Endothelial cell (in vitro differentiated cells): ENCODE results near the gene TEX261. TPM values are rescaled to one million over a fixed set of nuclear protein-coding genes. Genes with fewer than 3 reads are reported as not detected.

Experiments used
- DNase-seq: peaks from one replicate; pipeline ENCODE4 v3.0.0; 2021; ENCODE audit warnings: low spot score
- H3K27ac Mint-ChIP-seq: one replicate; pipeline ENCODE4 v1.8.0; 2021; ENCODE audit warnings: mixed read lengths, inconsistent platforms; ENCODE audit not compliant: unreplicated experiment
- H3K27me3 Mint-ChIP-seq: one replicate; pipeline ENCODE4 v1.8.0; 2021; ENCODE audit warnings: mild to moderate bottlenecking, moderate library complexity, mixed read lengths, inconsistent platforms; ENCODE audit not compliant: unreplicated experiment
- H3K36me3 Mint-ChIP-seq: one replicate; pipeline ENCODE4 v1.8.0; 2021; ENCODE audit warnings: mild to moderate bottlenecking, low read depth, mixed read lengths, inconsistent platforms; ENCODE audit not compliant: unreplicated experiment
- H3K4me1 Mint-ChIP-seq: one replicate; pipeline ENCODE4 v1.8.0; 2021; ENCODE audit warnings: mild to moderate bottlenecking, mixed read lengths, inconsistent platforms; ENCODE audit not compliant: unreplicated experiment
- H3K4me3 Mint-ChIP-seq: one replicate; pipeline ENCODE4 v1.8.0; 2021; ENCODE audit warnings: mild to moderate bottlenecking, mixed read lengths, inconsistent platforms; ENCODE audit not compliant: unreplicated experiment
- H3K9me3 Mint-ChIP-seq: one replicate; pipeline ENCODE4 v1.8.0; 2021; ENCODE audit warnings: mixed read lengths, inconsistent platforms; ENCODE audit not compliant: unreplicated experiment
- total RNA-seq: library from RNA; stranded (reverse); fragmentation: NEBNext Ultra II Directional; extraction: Animal tissue kit (Norgen Biotek cat#: 25700); gene quantifications from one replicate; pipeline ENCODE4 v1.2.1, GENCODE V29; 2021; ENCODE audit not compliant: unreplicated experiment
- TF ChIP-seq, protein P1 (sequence below): fragments of 200-600 bp; sonication (generic); IDR thresholded peaks from one replicate; pipeline ENCODE4 v1.5.0; 2021; ENCODE audit warnings: antibody characterized with exemption; ENCODE audit not compliant: unreplicated experiment

TEX261 gene
- total RNA-seq, 1 donor from 2014 or later, result 37.1 TPM

DNA sequence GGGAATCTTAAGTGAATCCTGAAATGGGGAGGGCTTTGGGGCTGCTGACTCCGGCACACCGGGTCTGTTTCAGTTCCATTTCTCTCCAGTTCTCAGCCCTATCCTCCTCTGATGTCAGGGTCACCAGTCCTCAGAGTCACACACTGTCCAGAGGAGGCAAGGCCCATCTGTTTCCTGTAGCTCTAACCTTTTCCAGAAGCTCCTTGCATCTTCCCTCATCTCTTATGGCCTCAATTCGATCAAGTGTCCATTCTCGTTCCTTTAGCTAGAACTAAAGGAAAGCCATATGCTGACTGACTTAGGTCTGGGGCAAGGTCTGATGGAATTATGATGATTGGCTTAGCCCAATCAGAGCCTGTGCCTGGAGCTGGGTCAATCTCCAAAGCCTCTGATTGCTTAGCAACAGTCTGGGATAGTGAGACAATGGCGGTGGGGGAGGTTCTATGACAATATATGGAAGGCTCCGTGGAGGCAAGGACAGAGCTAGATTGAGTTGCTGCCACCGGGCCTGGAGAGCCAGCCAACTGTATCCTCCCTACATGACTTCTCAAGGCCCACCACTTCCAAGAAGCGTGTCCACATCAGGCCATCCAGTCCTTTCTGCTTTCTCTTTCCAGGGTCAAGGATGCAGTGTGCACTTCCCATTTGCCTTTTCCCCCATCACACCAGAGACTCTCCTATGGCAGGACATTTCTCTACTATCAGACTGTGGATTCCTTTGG lies 11.0 kb downstream of the TEX261 start:
- H3K36me3 Mint-ChIP-seq, result peaks cover 39% of the 10 kb centered on the region

DNA sequence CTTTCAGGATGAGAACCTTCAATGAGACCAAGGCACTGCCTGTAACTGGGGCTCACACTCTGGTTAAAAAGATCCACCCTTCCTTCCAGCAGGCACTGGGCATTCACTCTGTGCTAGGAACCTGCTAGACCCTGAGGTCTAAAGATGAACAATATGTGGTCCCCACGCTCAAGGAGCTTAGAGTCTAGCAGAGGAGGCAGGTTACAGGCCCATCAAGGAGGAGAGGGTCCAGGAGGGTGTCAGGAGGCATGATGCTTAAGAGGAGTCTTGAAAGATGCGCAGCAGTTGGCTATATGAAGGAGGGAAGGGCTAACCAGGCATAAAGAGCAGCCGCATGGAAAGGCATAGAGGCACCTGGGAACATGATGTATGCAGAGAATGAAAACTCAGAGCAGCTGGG lies 11.7 kb downstream of the TEX261 start:
- peaks cover 18% of the 10 kb centered on the region for H3K27me3 Mint-ChIP-seq
- TF ChIP-seq, protein P1, sequence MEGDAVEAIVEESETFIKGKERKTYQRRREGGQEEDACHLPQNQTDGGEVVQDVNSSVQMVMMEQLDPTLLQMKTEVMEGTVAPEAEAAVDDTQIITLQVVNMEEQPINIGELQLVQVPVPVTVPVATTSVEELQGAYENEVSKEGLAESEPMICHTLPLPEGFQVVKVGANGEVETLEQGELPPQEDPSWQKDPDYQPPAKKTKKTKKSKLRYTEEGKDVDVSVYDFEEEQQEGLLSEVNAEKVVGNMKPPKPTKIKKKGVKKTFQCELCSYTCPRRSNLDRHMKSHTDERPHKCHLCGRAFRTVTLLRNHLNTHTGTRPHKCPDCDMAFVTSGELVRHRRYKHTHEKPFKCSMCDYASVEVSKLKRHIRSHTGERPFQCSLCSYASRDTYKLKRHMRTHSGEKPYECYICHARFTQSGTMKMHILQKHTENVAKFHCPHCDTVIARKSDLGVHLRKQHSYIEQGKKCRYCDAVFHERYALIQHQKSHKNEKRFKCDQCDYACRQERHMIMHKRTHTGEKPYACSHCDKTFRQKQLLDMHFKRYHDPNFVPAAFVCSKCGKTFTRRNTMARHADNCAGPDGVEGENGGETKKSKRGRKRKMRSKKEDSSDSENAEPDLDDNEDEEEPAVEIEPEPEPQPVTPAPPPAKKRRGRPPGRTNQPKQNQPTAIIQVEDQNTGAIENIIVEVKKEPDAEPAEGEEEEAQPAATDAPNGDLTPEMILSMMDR, result no peak
- H3K4me3 Mint-ChIP-seq, result no peak overlapping the region
- no peak overlapping the region for H3K27ac Mint-ChIP-seq
- peaks cover 23% of the 10 kb centered on the region for H3K4me1 Mint-ChIP-seq
- H3K36me3 Mint-ChIP-seq, result peaks cover 39% of the 10 kb centered on the region
- no peaks in the 10 kb centered on the region for H3K9me3 Mint-ChIP-seq
- no peak for DNase-seq

More for the DNA sequence above, 11.0 kb downstream of the TEX261 start:
- H3K9me3 Mint-ChIP-seq, result no peaks in the 10 kb centered on the region
- no peak for DNase-seq
- peaks cover 20% of the 10 kb centered on the region for H3K4me1 Mint-ChIP-seq
- no peak overlapping the region for H3K27ac Mint-ChIP-seq
- peaks cover 16% of the 10 kb centered on the region for H3K27me3 Mint-ChIP-seq
- no peak overlapping the region for H3K4me3 Mint-ChIP-seq
- TF ChIP-seq, protein P1, result no peak

DNA sequence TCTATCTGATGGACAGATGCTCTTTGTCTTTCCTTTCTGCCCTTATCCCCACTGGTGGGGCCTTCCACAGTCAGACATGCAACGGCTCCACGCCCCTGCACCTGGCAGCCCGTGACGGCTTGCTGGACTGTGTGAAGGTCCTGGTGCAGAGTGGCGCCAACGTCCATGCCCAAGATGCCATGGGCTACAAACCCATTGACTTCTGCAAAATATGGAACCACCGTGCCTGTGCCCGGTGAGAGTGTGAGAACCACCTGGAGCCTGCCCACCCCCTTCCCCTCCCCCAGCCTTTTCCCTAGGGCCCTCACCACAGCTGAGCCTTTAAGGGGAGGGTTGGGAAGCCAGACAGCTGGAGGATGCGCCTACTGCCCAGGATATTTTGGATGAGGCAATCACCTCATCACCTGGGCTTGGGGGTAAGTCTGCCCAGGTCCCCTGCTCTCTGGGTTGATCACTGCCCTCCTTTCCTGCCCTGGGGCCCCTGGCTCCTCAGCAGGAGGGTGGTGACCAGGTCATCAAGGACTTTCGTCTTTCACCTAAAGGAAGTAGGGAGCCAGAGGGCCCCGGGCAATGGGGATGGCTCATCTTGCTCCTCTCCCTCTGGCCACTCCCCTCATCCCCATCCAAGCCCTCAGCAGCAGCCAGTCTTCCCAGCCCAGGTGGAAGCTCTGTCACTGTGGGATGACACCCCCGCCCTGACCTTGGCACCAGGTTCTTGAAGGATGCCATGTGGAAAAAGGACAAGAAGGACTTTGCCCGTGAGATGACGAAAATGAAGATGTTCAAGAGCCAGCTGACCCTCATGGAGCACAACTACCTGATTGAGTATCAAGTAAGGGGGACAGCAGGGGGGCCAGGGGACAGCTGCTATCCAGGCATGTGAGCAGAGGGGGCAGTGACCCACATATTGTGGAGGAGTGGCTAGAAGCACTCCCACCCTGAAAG lies 12.5 kb downstream of the TEX261 start:
- DNase-seq, result no peak

DNA sequence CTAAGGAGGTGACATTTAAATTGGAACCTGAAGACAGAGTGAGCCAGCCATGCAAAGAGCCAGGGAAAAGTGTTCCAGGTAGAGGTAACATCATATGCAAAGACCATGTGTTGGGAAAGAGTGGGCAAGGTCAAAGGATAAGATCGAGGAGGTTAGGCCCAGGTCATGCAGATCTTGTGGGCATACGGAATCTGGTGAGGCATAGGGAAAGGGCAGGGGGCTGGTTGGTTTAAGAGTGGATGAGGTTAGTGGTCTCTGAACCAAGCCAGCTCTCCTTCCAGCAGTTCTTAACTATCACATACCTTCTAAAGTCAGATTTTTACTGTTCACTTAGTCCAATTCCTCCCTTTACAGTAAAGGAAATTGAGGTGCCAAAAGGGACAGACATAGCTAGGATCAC lies 13.3 kb downstream of the TEX261 start:
- TF ChIP-seq, protein P1, result no peak
- no peak for DNase-seq
- peaks cover 20% of the 10 kb centered on the region for H3K27me3 Mint-ChIP-seq
- peak overlapping the region; percentile 26 for H3K4me3 Mint-ChIP-seq
- H3K36me3 Mint-ChIP-seq, result peaks cover 26% of the 10 kb centered on the region
- no peak overlapping the region for H3K27ac Mint-ChIP-seq
- H3K4me1 Mint-ChIP-seq, result peaks cover 25% of the 10 kb centered on the region
- no peaks in the 10 kb centered on the region for H3K9me3 Mint-ChIP-seq

More for the DNA sequence above, 12.5 kb downstream of the TEX261 start:
- H3K9me3 Mint-ChIP-seq, result no peaks in the 10 kb centered on the region
- H3K27ac Mint-ChIP-seq, result no peak overlapping the region
- H3K27me3 Mint-ChIP-seq, result peaks cover 20% of the 10 kb centered on the region
- TF ChIP-seq, protein P1, result no peak
- H3K4me3 Mint-ChIP-seq, result no peak overlapping the region
- H3K4me1 Mint-ChIP-seq, result peaks cover 24% of the 10 kb centered on the region
- peaks cover 32% of the 10 kb centered on the region for H3K36me3 Mint-ChIP-seq

DNA sequence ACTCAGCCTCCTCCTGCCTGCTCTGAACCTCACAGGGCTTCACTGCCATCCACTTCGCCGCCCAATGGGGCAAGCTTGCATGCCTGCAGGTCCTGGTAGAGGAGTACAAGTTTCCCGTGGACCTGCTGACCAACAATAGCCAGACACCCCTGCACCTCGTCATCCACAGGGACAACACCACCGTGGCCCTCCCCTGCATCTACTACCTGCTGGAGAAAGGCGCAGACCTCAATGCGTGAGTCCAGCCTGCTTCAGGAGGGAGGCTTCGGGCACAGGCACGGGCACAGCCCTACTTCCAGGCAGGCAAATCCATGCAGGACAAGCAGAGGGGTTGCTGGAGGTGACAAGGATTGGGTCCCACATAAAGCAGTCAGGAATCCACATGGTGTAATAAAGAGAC lies 15.0 kb downstream of the TEX261 start:
- no peak for DNase-seq
- TF ChIP-seq, protein P1, result no peak
- peaks cover 19% of the 10 kb centered on the region for H3K4me1 Mint-ChIP-seq

More for the DNA sequence above, 15.0 kb downstream of the TEX261 start:
- H3K36me3 Mint-ChIP-seq, result peaks cover 18% of the 10 kb centered on the region
- H3K9me3 Mint-ChIP-seq, result no peaks in the 10 kb centered on the region
- H3K27ac Mint-ChIP-seq, result no peak overlapping the region
- H3K27me3 Mint-ChIP-seq, result peaks cover 19% of the 10 kb centered on the region
- peak overlapping the region; percentile 76 for H3K4me3 Mint-ChIP-seq
